Raji (cell line): ENCODE results near the gene PTPN13.

Experiments
- POLR2A ChIP-seq: IDR thresholded peaks from 2 replicates; pipeline ENCODE4 v1.6.1; 2011; ENCODE audit warnings: low read depth, low read length, control low read depth; ENCODE audit not compliant: insufficient read depth

The PTPN13 gene

DNA sequence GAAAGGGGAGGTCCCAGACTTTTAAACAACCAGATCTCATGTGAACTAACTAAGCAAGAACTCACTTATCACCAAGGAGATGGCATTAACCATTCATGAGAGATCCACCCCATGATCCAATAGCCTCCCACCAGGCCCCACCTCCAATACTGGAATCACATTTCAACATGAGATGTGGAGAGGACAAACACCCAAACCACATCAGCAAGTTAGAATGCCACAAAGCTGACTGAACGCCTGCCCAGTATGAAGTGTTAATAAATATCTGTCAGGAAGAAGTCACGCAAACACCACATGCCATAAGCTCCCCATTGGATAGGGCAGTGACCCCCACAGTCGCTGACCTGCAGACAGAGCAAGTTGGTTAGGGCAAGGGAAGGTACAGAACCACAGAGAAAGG, 240.8 kb downstream of the PTPN13 start:
- no peak for TF ChIP-seq POLR2A

DNA sequence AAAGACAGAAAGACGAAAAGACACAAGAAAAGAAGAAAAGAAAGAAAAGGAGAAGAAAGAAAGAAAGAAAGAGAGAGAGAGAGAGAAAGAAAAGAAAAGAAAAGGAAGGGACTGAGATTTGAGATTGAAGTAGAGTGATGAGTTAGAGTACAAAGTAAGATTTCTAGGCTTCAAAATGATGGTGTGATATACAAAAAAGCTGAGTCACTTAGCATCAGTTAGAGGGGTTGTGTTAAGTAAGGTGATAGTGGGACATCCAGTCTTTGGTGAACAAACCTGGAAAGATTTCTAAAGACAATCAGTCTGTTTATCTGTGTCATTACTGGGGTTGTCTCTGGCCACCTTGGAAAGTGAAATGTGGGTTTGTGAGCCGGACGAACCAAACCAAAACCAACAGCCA, 241.6 kb downstream of the PTPN13 start:
- TF ChIP-seq POLR2A, result no peak

DNA sequence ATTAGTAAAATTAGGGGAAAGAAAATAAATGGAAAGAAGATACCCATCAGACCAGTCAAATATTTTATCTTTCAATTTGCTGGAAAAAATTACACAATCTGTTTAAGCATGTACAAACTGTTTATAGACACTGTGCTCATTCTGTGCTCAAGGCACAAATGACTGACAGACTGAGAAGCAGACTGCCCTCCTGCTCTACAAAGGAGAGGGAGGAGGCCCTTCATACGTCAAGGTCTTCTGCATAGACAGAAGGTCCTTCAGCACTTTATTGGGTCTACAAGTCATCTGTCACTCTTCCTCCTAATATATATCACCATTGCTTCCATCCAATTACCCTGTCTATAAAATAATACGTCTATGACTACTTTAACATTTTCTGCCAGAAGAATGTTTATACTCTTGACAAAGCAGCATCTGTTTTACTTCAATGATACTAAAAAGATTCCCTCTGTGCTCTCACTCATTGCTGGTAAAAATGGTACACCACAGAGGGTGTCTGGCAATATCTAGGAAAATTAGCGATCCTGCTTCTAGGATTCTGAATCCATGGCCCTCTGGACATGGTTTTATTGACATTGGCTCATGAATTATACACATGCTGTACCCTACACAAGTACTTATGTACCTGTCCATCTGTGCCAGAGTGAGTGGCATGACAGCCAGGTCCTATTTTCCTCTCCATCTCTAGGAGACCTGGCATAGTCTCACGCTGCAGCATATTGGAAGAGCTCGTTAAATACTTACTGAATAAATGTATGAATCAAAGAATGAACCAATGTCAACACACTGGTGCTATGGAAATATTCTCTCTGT, 243.8 kb downstream of the PTPN13 start:
- TF ChIP-seq POLR2A, result no peak

DNA sequence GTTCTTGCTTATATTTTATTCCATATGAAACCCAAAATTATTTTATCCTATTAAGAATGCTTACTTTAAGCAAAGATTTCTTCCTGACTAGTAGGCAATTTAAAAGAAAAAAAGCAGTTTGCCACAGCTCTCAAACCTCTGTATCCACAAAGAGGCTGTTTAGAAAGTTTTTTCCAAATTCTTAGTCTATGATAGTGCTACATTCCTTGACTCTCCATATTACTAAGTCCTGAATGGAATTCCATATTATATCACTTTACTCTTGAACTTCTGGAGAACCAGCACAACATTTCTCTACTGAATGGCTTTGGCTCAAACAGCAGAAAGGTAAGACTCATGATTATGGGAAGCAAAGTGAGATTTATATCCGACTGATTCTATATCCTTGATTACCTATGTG, 246.7 kb downstream of the PTPN13 start:
- TF ChIP-seq POLR2A, result no peak

DNA sequence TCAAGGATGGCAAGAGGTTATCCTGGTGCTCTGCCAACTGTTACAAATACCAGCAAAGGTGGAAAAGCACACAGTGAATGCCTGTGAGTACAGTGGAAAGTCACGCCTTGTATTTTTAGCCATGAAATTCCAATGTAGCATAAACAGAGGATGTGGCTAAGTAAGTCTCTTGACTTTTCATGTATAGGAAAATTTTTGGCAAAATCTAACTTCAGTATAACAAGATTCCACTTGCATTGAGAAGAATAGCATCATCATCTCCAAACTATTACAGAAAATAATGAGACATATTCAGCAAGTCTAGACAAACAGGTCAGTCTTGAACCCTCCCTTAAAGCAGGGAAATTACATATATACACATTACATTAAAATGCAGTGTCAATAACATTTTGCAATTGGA, 247.2 kb downstream of the PTPN13 start:
- TF ChIP-seq POLR2A, result no peak

DNA sequence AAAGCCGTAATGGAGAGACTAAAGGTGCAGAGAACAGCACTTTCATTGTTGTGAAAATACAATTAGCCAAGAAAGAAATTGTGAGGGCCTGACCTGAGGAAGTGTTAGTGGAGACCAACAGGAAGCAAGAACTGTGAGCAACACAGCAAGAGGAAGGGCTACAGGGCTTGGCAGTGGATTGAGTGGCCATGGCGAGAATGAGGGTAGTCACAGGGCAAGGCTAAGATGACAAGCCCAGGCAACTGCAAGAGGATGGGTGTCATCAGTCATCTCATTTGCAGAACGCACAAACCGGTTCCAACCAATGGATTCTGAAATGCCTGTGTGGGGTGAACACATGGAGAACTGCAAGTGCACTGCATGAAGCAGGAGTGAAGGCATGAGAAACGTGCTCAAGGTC, 251.5 kb downstream of the PTPN13 start:
- TF ChIP-seq POLR2A, result no peak

DNA sequence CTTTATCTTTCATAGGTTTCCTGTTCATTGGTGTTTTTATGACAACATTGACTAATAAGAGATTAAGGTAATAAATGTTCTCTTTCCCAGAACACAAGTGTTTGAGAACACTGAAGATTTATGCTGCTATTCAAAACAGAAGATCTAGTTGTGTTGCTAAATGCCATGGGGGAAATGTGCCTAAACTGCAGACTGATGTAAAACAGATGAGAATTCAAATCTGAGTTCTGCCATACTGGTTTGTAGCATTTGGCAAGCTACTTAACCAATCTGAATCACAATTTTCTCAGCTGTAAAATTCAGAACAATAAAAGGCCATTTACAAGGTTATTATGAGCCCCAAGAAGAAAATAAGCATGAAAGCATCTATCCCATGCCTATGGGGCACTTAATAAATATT, 252.8 kb downstream of the PTPN13 start:
- no peak for TF ChIP-seq POLR2A

DNA sequence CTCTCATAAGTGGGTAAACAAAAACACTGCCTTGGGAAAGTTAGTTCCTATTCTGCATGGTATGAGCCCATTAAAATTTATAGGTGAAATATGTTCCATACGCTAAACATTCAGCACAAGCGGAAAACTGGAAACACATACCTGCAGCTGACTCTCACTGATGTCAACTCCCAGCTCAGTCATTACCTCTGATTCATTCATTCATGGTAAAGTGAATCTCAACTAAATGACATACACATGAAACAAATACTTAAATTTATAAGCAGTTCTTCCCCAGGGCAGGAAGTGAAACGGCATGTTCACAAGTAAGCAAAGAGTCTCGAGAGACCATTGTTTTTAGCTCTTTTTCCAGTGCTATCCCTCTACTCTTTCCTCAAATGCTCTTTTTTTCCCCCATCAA, 253.5 kb downstream of the PTPN13 start:
- no peak for TF ChIP-seq POLR2A

DNA sequence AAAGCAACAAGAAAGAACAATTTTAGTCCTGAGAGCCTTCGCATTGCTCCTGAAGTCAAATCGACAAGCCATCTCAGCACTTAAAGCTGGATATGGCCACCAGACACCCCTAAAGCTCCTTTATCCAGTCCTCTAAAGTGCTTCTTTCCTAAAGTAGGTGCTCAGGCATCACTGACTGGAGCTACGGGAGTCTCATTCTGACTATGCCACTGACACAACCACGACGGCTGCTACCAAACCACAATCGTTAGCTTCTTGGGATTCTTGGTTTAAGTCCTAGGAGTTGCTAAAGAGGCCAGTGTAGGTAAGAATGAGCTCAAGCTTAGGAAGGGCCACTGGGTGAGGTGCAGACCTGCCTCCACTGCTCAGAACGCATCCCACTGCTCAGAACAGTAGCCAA, 254.0 kb downstream of the PTPN13 start:
- no peak for TF ChIP-seq POLR2A

DNA sequence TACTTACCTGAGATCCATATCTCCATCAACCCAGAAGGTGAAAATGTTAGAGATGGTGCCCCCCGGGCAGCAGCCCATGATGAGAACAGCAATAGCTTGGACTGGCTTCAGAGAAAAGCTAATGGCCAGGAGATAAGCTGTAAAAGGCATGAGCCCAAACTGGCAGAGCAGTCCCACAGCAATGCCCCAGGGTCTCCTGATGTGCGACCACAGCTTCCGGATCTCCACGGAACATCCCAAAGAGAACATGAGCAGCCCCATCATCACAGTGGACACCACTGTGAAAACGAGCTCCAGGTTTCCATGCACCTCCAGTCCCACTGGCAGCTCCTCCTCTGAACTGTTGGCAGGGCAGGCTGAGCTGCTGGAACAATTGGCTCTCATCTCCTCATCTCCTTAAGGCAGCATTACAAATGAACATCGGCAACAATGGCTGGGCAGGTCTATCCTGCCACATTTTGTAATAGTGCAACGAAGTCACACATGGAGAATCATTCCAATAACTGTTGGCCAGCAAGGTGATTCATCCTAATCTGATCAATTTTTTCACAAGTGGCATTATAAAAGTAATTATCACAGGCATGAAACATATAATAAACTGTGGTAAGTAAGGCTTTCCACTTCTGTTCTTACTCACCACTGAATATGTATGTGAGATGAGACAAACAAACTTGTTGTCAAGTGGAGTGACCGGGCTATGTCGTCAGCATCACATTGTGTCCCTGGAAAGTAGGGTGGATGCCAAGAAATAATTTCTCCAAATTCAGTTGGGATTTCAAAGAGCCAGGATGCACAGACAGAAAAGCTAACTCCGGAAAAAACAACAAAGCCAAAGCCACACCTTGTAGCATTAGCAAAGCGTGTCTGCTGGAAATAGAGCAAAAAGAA, 254.9 kb downstream of the PTPN13 start, which contains the start of gene SLC10A6:
TSS of gene SLC10A6 (minus strand) at position 653 of the 888 bp plus-strand sequence. CDS start at position 384, 269 bp downstream.
- TF ChIP-seq POLR2A, result no peak

DNA sequence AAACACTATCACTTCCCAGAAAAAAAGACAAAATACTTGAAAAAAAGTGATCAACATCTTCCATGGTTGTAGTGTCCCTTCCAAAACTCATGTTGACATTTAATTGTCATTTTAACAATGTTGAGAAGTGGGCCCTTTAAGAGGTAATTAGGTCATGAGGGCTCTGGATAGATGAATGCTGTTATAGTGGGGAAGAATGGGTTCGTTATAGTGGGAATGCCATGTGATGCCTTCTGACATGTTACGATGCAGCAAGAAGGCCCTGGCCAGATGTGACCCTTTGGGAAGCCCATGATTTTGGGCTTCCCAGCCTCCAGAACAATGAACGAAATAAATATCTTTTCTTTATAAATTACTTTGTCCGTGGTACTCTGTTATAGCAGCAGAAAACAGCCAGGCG, 259.1 kb downstream of the PTPN13 start:
- no peak for TF ChIP-seq POLR2A

DNA sequence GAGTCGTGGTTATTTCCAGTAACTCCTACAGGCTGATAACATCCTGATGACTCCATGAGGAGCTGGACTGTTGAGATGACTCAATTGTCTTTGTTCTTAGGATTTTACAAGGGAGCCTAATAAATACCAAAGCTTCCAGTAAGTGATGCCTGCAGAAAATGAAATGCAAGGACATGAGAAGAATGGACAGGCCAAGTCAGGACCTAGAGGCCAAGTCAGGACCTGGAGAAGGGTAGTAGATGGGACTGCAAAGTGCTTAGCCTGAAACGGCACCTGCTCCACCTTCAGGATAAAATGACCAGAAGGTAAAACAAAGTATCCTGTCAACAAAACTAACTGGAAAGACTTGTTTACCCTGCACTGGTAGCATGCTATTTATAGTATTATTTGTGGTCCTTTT, 261.5 kb downstream of the PTPN13 start:
- no peak for TF ChIP-seq POLR2A

DNA sequence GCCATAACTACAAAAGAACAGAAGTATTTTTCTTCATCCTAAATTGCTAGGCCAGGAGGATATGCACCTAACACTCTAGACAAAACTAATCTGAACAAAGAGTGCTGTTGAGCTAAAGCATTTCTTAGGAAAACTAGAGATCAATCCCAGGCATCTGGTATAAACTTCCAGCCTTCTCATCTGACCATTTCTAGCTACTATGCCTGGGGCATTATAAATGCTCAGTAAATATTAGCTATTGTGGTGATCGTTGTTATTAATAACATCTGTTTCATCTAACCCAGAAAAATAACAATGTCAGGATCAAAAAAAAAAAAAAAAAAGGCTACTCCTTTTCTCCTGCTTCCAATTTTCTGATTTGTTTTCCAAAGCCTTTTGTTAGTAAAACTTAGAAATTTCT, 262.8 kb downstream of the PTPN13 start:
- TF ChIP-seq POLR2A, result no peak

DNA sequence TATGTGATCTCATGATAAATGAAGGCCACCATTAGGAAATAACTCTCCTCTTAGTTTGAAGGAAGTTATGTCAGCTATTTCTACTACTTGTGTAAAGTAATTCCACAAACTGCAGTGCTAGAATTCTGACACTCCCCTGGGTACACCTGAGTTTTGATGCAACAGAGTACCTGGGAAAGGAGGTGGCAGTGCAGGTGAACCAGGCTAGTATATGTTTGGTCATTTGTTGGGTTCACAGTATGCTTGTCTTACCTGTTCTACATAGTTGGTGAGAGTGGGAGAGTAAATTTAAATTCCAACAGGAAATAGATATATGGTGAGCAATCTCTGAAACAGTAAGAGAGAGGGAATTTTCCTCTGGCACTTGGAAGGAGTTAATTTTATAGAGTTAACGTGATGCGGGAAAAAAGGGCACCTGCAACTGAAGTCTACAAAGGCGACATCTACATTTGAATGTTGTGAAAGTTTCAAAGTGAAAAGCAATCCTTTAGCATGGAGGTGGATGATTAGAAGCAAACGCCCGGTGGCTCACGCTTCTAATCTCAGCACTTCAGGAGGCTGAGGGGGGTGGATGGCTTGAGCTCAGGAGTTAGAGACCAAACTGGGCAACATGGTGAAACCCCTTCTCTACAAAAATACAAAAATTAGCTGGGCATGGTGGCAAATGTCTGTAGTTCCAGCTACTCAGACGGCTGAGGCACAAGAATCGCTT, 263.4 kb downstream of the PTPN13 start:
- TF ChIP-seq POLR2A, result no peak
